AG20443 (cell line): ENCODE data around the gene AKT3.

Experiments used
- DNase-seq: peaks from one replicate; pipeline ENCODE4 v3.0.0; 2012; ENCODE audit warnings: low spot score, mixed read lengths

The AKT3 gene

DNA sequence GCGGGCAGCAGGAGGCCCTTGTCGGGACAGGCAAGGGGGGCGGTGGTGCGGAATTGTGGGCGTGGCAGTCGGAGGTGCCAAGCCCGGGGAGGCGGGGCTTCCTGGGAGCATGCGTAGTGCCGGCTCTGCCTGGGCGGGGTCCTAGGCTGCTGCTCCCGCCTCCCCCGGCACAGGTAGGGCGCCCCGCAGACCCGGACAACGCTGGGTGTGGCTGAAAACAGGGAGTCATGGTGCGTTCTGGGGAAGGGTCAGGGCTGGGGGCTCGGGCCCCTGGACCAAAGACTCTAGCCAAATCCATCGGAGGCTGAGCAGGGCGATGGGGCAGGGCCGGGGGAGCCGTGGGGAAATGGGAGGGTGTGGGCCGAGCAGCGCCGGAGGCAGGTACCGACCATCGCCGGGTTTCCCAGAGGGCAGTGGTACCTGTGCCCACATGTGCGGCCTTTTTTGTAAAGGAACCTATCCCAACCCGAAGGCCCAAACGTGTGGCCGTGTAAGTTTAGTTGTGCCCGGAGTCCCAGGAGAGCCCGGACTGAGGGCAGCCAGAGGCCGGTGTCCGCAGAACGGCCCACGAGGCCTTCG lies 362.3 kb downstream of the AKT3 start:
- DNase-seq: no peak

DNA sequence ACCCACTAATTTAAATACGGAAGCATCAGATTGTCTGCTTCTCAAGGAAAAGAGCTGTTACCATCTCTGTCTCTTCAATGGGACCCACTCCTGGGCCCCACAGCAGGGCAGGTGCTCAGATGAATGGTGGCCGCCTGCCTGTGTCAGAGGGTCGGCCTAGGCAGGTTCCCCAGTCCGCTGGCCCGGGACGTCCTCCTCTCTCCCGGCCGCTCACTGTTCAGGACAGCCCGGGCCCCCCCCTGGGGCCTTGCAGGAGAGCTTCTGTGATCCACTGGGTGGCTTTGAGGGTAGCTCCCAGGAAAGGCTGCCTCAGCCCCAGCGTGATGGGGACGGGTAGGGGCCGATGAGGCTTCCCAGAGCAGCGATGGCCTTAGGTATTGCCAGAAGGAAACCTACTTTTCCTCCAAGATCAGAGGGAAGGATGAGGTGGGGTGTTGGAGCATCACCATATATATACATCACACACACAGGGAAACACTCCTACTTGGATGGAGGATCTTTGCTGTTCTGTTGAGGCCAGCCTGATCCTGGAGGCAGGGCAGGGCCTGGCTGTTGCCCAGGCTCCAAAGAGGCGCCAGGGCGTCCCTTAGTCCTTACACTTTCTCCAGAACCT lies 362.9 kb downstream of the AKT3 start:
- no peak for DNase-seq

DNA sequence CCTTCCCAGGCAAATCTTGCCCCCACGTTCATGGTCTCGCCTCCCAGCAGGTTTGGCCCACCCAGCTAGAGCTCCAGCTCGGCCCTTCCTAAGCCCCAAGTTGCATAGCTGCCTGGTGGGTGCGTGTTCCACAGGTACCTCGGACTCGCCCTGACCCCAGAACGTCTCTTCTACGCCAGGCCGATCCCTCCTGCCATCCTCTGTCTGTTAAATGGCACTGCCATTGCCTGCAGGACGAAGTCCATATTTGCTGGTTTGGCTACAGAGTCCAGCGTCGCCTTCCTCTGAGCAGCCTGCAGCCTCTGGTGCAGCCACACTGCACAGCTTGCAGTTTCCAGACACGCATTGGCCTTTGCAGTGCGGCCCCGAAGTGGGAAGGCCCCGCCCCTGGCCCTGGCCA lies 366.1 kb downstream of the AKT3 start:
- no peak for DNase-seq

DNA sequence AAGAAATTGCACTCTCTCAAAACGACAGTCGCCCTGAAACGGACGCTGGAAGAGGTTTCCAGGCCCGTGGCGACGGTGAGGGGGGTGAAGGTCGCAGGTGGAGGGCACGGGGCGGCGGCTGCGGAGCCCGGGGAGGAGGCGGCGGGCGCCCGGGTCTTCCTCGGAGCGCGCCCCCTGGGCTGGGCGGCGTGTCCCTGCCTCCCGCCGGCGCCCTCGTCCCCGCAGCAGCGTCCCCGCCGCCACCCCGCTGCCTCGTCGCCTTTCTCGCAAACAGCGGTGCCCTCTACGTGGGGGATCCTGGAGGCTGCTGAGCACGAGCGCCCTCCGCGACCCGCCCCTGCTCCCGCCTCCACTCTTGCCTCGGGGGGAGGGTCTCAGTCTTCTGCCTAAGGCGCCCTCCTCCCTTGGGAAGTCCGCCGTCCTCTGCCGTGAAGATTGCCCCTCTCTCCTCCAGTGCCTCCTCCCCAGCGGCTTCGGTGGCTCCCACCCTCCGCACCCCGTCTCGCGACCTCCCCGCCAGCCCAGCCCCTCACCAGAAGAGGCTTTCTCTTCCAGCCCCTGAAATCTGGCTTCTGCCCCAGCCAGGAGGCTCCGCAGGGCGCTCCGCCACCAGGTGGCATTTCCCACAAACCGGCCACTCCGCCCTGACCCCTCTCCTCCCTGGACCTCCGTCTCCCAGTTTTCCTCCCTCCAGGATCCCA lies 366.8 kb downstream of the AKT3 start:
- no peak for DNase-seq

DNA sequence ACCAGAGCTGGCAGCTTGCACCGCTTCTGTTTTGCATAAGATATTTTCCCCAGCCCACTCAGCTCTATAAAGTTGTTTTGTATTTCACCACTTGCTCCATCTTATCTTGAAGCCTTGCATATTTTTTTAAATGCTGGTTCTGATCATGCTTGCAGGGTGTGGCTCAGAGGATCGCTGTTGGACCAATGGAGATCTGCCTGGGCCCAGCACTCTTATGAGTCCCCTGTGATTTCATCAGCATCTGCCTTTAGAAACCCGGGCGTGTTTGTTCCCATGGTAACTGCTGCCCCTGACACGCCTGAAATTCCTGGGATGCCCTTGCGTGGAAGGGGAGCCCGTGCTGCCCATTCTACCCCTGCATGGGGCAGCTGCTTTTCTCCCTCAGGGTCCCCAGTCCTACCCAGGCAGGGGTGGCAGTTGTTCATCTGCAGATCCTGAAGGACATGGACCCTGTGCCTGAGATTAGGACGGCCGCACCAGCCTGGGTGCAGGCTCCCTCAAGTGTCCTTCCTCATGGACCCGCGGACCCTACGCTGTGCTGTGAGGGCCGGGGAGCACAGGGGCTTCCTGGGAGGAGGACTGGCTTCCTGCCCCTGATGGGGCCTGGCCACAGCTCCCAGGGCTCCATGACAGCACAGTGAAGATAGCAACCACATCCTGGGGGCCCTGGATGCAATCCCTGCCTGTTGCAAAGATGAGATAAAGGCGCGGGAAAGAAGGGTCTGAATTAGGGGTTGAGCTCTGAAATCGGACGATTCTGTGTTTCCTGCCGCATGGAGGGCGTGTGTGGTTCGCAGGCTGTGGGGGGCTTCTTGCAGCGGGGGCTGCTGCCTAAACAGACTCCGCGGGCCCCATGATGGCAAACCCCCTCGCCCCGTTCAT lies 367.7 kb downstream of the AKT3 start:
- peak; percentile 92 for DNase-seq

DNA sequence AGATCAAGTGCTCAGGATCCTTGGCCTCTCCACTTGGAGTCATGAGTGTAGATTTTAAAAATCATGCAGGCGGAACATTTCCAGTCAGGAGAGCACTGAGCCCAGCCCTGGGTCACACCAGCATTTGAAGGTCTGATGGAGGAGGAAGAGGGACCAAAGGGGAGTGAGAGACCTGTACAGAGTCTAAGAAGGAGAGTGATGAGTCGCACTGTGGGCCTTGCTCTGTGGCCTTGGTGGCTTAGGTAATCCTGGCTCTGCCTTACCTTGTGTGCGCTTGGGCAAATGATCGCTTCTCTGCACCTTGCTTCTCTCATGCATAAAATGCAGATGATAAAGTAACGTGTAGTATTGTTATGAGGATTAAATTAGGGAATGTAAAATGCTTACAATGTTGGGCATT lies 368.9 kb downstream of the AKT3 start:
- no peak for DNase-seq

DNA sequence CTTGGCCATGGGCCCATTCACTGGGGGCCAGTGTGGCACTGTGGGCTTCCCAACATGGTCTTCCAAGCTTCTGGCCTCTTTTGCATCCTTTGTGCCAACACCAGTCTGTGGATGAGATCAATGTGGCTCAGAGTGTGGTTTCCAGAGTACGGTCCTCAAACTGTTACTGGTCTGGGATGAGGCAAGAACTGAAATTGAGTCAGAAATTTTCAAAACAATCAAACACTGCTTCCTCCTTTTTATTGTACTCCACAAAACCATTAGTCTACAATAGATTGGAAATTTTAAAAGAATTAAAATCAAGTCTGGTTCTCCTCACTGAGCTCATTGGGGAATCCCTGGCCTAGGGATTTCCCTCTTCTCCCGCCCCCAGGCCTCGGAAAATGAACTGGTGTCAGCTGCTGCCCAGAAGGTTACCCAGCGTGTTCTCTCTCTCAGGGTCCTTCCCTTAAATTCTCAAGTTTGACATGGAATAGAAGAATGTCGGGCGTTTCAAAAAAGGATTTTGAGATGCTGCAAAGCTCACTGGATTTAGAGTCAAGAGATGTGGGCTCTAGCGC lies 372.2 kb downstream of the AKT3 start:
- DNase-seq: no peak

DNA sequence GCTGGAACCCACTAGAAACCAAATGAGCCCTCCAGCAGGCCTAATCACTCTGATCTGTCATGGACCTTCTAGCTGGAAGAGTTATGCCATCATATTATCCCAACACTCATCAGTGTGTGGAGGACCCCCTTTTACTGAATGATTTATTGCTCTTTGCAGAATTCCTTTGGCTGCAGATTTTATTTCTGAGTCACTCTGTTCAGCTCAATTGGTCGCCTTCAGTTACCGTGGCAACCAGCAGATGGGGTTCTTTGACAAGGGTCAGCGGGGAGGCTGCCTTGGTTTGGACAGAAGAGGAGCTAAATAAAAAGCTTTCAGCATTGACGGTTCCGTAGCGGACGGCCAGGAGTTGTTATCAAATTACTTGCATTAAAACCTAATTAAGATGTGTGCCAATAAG lies 374.1 kb downstream of the AKT3 start:
- DNase-seq: no peak

DNA sequence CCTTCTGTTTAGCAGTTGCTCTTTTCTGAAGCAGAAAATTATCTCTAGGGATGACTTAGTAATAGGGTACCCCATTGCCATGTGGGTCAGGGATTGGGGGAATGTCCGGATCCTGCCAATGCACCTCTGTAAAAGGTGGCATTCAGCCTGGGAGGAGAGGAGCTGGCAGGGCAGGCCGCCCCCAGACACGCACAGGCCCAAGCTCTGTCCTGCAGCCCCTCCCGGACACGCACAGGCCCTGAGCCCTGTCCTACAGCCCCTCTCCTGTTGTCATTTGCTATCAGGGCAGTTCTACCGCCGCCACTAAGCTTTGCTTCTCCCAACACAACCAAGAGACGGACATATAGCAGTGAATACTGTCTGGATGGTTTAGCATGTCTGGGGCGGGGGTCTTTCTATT lies 375.1 kb downstream of the AKT3 start:
- no peak for DNase-seq

DNA sequence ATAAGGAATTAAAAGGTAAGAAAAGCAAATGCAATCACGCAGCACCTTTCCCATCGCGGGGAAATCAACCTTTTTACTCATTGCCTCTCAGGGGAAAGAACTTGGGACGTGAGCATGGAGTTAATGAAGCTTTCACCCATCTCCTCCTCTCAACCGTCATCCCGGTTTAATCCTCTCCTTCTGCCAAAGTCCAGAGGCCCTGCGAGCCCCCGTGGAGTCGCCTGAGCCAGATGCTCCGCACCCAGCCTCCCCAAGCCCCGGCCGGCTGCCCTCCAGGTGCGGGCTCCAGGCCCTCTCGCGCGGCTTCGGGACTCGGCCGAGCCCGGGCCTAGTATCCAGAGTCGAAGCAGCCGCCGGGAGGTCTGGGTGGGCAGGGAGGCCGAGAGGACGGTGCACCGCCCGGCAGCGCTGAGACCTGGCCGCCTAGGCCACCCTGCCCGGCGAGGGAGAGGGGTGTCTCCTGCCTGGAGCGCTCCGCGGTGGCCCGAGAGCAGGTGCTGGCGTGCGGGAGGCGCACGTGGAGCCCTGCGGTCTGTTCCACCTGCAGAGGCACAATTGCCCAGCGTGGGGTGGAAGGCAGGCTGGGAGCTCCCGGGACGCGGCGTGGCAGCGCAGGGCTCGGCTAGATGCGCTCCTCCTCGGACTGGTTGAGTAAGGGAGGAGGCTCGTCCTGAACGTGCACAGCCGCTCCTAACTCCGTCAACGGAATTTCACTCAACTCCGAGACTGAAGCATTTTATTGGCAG lies 375.7 kb downstream of the AKT3 start:
- no peak for DNase-seq

DNA sequence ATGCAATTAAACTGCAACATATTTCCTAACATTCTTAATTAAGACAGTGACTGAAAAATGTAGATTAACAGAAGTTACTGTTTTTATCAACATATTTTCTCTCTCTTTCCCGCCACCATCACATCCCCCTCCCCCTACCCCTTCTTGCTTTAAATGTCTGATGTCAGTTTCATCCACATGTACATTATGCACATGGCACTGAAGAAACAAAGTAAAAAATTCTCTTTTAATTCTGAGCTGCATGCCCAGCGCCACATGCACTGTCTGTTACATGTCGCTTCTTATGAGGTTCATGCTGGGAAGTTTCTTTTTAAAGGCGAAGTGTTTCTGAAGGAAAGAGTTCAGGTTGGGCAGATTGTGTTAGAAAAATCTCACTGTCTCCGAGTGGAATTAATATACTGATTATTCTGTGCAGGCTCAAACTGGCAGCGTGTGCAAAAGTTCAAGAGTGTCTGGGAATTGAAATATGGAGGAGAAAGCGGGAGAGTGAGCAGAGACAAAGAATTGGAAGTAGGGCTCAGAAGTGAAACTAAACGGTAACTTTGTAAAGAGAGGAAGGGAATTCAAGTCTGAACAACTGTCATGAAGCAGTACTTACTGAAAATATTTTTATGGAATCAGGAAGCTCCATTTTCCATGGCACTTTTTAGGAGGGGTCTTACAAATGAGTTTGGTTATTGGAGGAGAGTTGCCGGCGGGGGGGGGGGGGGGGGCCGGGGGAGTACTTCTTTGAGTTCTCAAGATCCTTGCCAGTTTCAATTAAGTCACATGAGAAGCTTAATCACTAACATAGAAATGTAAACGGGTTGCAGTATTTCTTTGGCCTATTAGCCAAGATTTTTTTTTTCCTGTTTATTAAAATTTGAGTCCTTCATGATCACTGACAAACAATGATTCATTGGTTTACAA lies 376.6 kb downstream of the AKT3 start:
- no peak for DNase-seq

DNA sequence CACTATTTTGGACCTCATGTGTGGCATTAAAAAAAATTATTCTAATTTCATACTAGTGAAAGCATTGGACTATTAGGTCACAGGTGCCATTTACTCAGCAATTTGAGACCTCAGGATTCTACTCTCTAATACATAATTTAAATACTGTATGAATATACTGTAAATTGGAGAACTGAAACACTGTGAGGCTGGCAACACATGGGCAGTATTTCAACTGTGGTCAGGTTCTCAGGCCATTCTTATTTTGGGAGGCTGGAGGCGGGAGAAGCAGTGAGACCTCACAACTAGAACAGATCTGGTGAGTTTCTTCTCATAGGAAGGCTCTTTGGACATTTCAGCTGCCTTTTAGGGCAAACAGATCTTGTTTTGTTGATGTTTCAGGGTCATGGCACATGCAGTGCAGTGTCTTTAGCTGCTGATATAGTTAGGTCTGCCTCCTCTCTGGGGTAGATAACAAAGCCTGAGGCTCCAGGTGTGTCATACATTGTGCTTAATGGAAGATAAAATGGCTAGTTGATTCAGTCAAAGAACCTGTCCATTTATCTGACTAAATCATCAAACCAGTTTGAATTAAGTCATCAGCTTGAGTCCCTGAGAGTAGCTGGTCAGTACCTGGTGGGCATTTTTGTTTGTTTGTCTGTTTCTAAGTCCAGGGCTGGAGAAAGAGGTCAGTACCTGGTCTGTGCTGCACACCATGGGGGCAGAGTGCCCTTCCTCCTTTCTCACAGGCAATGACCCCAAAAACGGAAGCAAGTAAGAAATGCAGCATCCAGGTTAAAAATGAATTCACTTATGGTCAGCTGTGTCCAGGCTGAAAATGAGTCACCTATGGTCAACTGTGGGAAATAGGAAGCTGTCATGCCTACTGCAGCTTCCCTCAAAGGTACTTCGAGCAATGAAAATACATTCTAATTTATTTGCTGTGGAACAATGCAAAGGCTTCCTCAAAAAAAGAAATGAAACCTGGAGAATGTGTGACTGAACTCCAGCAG lies 378.0 kb downstream of the AKT3 start:
- no peak for DNase-seq

DNA sequence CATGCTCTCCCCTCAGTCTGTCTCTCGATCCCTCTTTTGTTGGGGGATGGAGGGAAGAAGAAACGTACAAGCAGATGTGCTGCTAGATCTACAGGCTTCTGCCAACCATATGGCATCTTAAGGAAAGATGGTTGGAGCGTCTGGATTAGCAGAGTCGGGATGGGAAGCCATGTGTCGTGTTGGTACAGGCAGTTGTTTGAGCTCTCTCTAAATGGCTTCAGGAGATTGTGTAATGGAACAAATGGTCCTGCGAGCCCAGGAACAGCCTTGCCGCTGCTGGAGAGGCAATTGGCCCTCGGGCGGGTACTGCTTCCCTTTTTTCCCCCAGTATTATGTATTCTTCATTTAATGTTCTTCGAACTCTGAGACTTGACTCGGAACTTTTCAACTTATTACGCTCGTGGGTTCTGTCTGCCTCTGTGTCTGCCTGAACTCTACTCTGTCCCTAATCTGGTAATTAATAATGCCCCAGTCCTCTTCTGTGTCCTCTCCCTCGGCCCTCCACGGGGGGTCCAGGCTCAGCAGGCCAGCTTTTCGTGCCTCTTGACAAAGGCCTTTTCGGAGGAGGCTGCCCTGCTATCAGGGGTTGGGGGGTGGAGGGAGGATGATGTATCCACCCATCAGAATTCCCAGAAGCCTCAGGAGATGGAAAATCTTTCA lies 378.9 kb downstream of the AKT3 start:
- no peak for DNase-seq

DNA sequence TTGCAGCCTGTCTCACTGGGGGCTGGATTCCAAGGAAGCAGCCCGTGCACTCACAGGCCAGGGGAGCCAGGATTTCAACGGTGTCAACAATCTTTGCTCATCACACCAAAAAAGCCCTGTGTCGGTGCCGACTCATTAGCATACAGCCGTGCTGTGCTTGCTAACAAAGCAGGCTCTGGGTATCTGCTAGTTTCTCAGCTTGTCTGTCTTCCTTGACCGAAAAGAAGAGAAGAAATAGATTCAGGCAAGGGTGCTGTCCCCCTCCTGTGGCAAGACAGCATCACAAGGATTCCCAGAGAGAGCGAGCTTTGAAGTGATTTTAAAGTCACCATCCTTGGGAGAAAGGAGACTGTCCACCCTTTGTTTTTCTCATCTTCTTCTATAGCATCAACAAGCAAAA lies 379.5 kb downstream of the AKT3 start:
- DNase-seq: no peak

DNA sequence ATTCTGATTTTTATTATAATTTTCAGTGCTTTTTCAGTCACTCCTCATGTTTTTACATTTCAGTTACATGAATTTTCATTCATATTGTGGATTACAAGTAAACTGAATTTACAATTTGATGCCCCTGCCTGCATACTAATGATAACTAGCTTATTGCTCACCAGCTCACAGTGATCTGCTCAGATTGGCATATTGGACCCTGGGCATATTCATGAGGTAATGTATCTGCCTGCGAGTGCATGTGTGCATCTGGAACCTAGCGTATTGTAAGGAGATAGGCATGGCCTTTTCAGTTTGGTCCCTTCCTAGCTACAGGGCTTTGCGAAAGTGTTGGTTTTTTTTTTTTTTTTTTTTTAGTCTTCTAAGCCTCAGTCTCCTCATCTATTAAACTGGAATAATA lies 380.5 kb downstream of the AKT3 start:
- DNase-seq: no peak

DNA sequence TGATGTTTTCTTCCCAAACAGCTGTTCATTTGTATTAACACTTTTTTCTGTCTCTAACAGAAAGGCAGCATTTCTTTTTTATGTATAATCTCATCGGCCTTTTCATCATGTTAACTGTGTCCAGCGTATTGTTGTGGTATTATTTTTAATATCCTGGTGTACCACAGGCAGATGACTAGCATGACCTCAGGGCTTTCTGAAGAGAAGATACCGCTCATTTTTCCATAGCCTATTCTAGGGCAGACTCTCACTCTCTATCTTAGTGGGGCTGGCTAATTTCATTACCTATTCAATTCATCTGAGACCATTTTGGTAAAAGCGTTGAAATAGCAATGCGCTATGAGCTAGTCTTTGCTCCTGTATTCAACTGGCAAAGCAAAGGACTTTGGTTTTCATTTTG lies 384.3 kb downstream of the AKT3 start:
- DNase-seq: no peak

DNA sequence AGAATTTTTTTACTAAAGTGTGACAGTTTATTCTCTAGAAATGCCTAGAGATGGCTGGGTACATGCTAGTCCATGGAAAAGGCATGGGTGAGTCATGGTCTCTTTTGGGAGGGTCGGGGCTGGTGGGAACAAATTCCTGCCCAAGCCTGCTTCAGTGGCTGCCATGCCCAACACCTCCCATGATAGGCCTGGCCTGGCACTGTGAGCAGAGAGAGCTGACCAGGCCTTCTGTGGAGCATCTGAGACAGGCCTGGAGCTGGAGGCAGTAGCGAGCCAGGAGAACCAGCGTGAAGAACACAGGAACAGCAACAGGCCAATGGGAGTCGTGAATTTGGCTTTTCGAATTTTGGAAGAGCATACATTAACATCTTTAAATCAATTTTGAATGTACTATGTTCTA lies 385.0 kb downstream of the AKT3 start:
- DNase-seq: no peak

DNA sequence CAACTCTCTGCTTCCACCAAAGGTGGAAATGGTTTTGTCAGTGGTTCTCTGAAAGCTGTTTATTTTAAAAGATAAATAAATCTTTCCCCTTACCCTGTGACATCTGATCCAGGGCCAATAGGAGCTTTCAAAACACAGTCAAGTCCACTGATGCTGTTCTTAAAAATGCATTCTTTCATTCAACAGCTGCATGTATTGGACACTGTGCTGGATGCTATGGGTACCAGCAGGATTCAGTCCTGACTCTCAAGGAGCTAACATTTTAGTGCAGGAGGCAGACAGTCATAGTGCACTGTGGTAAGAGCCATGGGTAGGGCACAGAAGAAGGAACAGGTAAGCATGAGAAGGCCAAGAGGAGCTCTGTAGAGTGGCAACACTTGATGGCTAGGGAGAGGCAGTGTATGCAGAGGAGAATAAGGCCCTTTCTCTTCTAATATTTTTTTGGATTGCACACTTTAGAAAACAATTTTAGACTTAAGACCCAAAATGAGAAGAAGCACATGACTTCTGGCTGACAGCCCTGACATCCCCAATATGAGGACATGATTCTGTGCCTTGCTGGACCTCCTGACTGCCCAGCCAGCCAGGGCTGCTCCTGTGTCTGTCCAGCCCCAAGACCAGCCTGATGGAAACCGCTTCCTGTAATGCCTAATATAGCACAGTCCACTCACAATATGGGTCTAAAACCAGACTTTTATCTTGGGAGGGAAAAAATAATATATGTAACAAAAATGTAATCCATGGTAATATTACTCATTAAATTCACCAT lies 386.9 kb downstream of the AKT3 start:
- no peak for DNase-seq
